Hepatocyte (in vitro differentiated cells): Measurements from ENCODE around the gene NR1D2. TPM values are rescaled to one million over a fixed set of nuclear protein-coding genes. Genes with fewer than 3 reads are reported as not detected.

Experiments used
- DNase-seq: peaks from one replicate; pipeline ENCODE4 v3.0.0-alpha.2; 2016; ENCODE audit warnings: low spot score
- H2AFZ ChIP-seq: fragments of 200-600 bp; sonication (generic); 2 replicates; pipeline ENCODE4 v1.6.0; 2016; ENCODE audit warnings: antibody characterized with exemption, mild to moderate bottlenecking
- H3K27ac ChIP-seq: fragments of 200-600 bp; sonication (generic); 2 replicates; pipeline ENCODE4 v1.5.1; 2016; ENCODE audit warnings: mild to moderate bottlenecking
- H3K27me3 ChIP-seq: fragments of 200-600 bp; sonication (generic); 2 replicates; pipeline ENCODE4 v1.6.1; 2016
- H3K36me3 ChIP-seq: fragments of 200-600 bp; sonication (generic); replicated peaks from 2 replicates; pipeline ENCODE4 v1.5.1; 2016; ENCODE audit warnings: low read depth; ENCODE audit not compliant: insufficient read depth
- H3K4me1 ChIP-seq: fragments of 200-600 bp; sonication (generic); 2 replicates; pipeline ENCODE4 v1.5.1; 2016; ENCODE audit warnings: mild to moderate bottlenecking, moderate library complexity; ENCODE audit not compliant: insufficient read depth
- H3K4me2 ChIP-seq: fragments of 200-600 bp; sonication (generic); 2 replicates; pipeline ENCODE4 v1.6.0; 2016
- H3K4me3 ChIP-seq: fragments of 200-600 bp; sonication (generic); 2 replicates; pipeline ENCODE4 v1.5.1; 2016; ENCODE audit warnings: mild to moderate bottlenecking
- H3K79me2 ChIP-seq: fragments of 200-600 bp; sonication (generic); 2 replicates; pipeline ENCODE4 v1.6.0; 2017; ENCODE audit warnings: mild to moderate bottlenecking
- H3K9me2 ChIP-seq: fragments of 200-600 bp; sonication (generic); replicated peaks from 2 replicates; pipeline ENCODE4 v1.6.0; 2017; ENCODE audit warnings: mild to moderate bottlenecking; ENCODE audit not compliant: insufficient read depth
- H3K9me3 ChIP-seq: fragments of 200-600 bp; sonication (generic); 2 replicates; pipeline ENCODE4 v1.5.1; 2016; ENCODE audit warnings: low read depth, mild to moderate bottlenecking
- H4K20me1 ChIP-seq: fragments of 200-600 bp; sonication (generic); 2 replicates; pipeline ENCODE4 v1.6.0; 2016; ENCODE audit warnings: mild to moderate bottlenecking; ENCODE audit not compliant: insufficient read depth, poor library complexity, severe bottlenecking
- EZH2 ChIP-seq: fragments of 200-600 bp; sonication (generic); IDR thresholded peaks from 2 replicates; pipeline ENCODE4 v1.6.1; 2016; ENCODE audit warnings: antibody characterized with exemption, mild to moderate bottlenecking, borderline replicate concordance
- EZH2phosphoT487 ChIP-seq: fragments of 200-600 bp; sonication (generic); IDR thresholded peaks from one replicate; pipeline ENCODE4 v1.6.1; 2018; ENCODE audit warnings: antibody characterized with exemption, mild to moderate bottlenecking, low read depth, moderate library complexity; ENCODE audit not compliant: unreplicated experiment, severe bottlenecking
- WGBS: methylation state at CpG from one replicate; pipeline ENCODE4 v1.1.6; 2016; ENCODE audit warnings: low lambda C conversion rate; ENCODE audit errors: missing lambda C conversion rate; 5-methylcytosine and 5-hydroxymethylcytosine counted together
- polyA plus RNA-seq: library from polyadenylated mRNA; unstranded; fragments of >200 nt; fragmentation: Nextera tagmentation; extraction: Ambion mirVana; gene quantifications from 2 replicates; pipeline ENCODE4 v1.2.1, GENCODE V29; 2016
- total RNA-seq: library from RNA; depleted of rRNA; stranded (reverse); fragments of >200 nt; gene quantifications from 2 replicates; pipeline ENCODE4 v1.2.3, GENCODE V29; 2014
- TF ChIP-seq, protein P1 (sequence below): fragments of 200-600 bp; sonication (generic); IDR thresholded peaks from 2 replicates; pipeline ENCODE4 v1.5.1; 2016; ENCODE audit warnings: antibody characterized with exemption, mild to moderate bottlenecking; ENCODE audit not compliant: poor library complexity

NR1D2 gene
- total and polyA plus RNA-seq, 2 experiments from 2014 or later, result 6.8 to 18.3 TPM

- no peak overlapping the region for H2AFZ ChIP-seq
- WGBS, result 61% methylated on average over 4 of the region's 4 CpGs
- no peaks in the 10 kb centered on the region for H3K36me3 ChIP-seq
- H3K4me3 ChIP-seq, result no peak overlapping the region
- H3K9me3 ChIP-seq, result no peaks in the 10 kb centered on the region
- no peaks in the 10 kb centered on the region for H3K9me2 ChIP-seq
- H3K79me2 ChIP-seq, result no peaks in the 10 kb centered on the region
- no peaks in the 10 kb centered on the region for H3K4me1 ChIP-seq
- no peaks in the 10 kb centered on the region for H3K27me3 ChIP-seq
- H3K27ac ChIP-seq, result no peak overlapping the region
- DNase-seq, result no peak
- TF ChIP-seq EZH2 (no peak), EZH2phosphoT487 (no peak)
- TF ChIP-seq, protein P1, sequence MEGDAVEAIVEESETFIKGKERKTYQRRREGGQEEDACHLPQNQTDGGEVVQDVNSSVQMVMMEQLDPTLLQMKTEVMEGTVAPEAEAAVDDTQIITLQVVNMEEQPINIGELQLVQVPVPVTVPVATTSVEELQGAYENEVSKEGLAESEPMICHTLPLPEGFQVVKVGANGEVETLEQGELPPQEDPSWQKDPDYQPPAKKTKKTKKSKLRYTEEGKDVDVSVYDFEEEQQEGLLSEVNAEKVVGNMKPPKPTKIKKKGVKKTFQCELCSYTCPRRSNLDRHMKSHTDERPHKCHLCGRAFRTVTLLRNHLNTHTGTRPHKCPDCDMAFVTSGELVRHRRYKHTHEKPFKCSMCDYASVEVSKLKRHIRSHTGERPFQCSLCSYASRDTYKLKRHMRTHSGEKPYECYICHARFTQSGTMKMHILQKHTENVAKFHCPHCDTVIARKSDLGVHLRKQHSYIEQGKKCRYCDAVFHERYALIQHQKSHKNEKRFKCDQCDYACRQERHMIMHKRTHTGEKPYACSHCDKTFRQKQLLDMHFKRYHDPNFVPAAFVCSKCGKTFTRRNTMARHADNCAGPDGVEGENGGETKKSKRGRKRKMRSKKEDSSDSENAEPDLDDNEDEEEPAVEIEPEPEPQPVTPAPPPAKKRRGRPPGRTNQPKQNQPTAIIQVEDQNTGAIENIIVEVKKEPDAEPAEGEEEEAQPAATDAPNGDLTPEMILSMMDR, result no peak
- H3K4me2 ChIP-seq, result no peak overlapping the region
- H4K20me1 ChIP-seq, result no peaks in the 10 kb centered on the region
Observed at GRCh38 chr3:23934253-23934652, 10.8 kb upstream of the NR1D2 start.

DNA sequence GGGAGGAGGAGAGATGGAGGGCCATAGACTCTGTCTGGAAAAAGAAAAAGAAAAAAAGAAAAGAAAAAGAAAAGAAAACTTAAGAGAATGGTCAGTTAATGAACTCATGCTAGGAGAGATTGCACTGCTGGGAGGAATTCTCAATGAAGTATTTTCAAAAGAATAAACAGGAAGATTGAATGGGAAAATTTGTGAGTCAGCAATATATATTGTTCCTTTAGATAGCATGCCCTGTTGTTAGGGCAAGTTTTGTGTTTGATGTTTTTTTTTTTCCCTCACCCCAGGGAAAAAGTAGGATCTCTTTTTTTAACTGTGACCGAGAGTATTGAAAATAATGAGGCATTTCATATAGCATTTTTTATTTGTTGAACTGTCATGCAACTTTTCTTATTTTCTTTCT lies 7.8 kb upstream of the NR1D2 start:
- Histone ChIP-seq H3K36me3 (no peaks in the 10 kb centered on the region), H3K4me2 (no peak overlapping the region), H3K9me2 (no peaks in the 10 kb centered on the region), H3K27me3 (no peaks in the 10 kb centered on the region), H3K4me3 (no peak overlapping the region), H3K79me2 (no peaks in the 10 kb centered on the region), H2AFZ (no peak overlapping the region), H4K20me1 (no peaks in the 10 kb centered on the region), H3K9me3 (no peaks in the 10 kb centered on the region), H3K27ac (no peak overlapping the region), H3K4me1 (no peaks in the 10 kb centered on the region)
- no peak for DNase-seq
- WGBS, result 86% methylated on average over 1 of the region's 1 CpG
- TF ChIP-seq, protein P1, result no peak
- no peak for TF ChIP-seq EZH2phosphoT487
- TF ChIP-seq EZH2, result no peak

DNA sequence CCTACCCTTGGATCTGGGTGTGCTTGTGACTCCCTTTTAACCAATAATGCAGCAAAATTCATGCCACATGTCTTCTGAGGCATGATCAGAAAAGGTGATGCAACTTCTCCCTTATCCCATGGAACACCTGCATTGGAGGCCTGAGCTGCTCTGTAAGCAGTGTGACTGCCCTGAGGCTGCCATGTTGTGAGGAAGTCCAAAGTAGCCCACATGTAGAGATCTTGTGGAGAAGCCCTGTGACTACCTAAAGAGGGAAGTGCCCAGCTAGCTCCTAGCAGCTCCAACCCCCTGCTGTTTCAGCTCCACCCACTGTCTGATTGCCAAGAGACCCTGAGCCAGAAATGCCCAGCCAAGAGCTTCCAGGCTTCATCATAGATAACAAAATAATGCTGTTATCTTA lies 6.4 kb upstream of the NR1D2 start:
- Histone ChIP-seq H4K20me1 (no peaks in the 10 kb centered on the region), H3K9me3 (no peaks in the 10 kb centered on the region)

More for the DNA sequence above, 6.4 kb upstream of the NR1D2 start:
- no peak overlapping the region for H2AFZ ChIP-seq
- no peaks in the 10 kb centered on the region for H3K36me3 ChIP-seq
- TF ChIP-seq EZH2phosphoT487, result no peak
- TF ChIP-seq, protein P1, result no peak
- no peak for TF ChIP-seq EZH2
- no peak overlapping the region for H3K4me2 ChIP-seq
- H3K27ac ChIP-seq, result no peak overlapping the region
- no peaks in the 10 kb centered on the region for H3K27me3 ChIP-seq
- no peak overlapping the region for H3K4me3 ChIP-seq
- no peaks in the 10 kb centered on the region for H3K79me2 ChIP-seq
- no peaks in the 10 kb centered on the region for H3K4me1 ChIP-seq
- DNase-seq, result no peak
- H3K9me2 ChIP-seq, result no peaks in the 10 kb centered on the region
